Peyer's patch (tissue), 4 donors: Measurements from ENCODE around the gene PTPN6.

Experiments used
- CTCF ChIP-seq, 6 experiments: fragments of 450-650 bp in 4 of 6; fragments of 200-600 bp in 2 of 6; sonication (generic) in 1 of 6; IDR thresholded peaks; one replicate each; pipeline ENCODE4 v1.5.1; 2017 to 2019; ENCODE audit warnings: antibody characterized with exemption in 6 of 6, mild to moderate bottlenecking in 3 of 6, moderate library complexity in 1 of 6
- POLR2A ChIP-seq, 2 donors: fragments of 450-650 bp; IDR thresholded peaks; one replicate each; pipeline ENCODE4 v1.5.1; 2017; ENCODE audit warnings: antibody characterized with exemption in 2 of 2, mild to moderate bottlenecking in 2 of 2, moderate library complexity in 2 of 2

GRCh38 chr12:6961695-6962284 lies 10.6 kb downstream of the PTPN6 start:
- TF ChIP-seq CTCF (IDR thresholded peaks at IDR 0.05) (peak in 4 of 6 experiments; percentile 37 to 52 (median 49)), POLR2A (IDR thresholded peaks at IDR 0.05) (peak; percentile 22 to 50)
